ENCODE measurements around the gene CAMK1D. TPM values are rescaled to one million over a fixed set of nuclear protein-coding genes. Genes with fewer than 3 reads are reported as not detected.

CAMK1D gene
- total RNA-seq, 2 experiments from 2014 or later, result 16.7 to 17.8 TPM

DNA sequence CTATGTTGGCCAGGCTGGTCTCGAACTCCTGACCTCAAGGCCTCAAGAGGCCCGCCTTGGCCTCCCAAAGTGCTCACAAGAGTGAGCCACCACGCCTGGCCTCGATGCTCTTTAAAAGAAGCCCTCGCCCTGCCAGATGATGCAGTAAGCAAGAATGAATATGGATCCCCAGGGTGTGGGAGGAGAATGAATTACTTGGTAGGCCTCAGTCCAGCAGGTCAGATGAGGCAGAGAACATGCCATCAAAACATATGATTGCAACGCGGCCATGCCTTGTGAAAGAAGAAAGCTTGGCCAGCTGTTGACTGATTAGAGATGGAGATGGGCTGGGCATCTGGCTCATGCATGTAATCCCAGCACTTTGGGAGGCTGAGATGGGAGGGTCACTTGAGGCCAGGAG is 68.7 kb downstream of the CAMK1D start:
- DNase-seq, result no peak
- Mint-ChIP-seq H3K4me1 (peaks cover 24% of the 10 kb centered on the region), H3K27me3 (no peaks in the 10 kb centered on the region), H3K4me3 (no peak overlapping the region), H3K9me3 (peaks cover 3% of the 10 kb centered on the region), H3K36me3 (ENCODE audit: low read depth) (peaks cover 12% of the 10 kb centered on the region), H3K27ac (no peak overlapping the region)
- POLR2A ChIA-PET, result no interaction called here
- CTCF ChIA-PET, result no interaction called here

DNA sequence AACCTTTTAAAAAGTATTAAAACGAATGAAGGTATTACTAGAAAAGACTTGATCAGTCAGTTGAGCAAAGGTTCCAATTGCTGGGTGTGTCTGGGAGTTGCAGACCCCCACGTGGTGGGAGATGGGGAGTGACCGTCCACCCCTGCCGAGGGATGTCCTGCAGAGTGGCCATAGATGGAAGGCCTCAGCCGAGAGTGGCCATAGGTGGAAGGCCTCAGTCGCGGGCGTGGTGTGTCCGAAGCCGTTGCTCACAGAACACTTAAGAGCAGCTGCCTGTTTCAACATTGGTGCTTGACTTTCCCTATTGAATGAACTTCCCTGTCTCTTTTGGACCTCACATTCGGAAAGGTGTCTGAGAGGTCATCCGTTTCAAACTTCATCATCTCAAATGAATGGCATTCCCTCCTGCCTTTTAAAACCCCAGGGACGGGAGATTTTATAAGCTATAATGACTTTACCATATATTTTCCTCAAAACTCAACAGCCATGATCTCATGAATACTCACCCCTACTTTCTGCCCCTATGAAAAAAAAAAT is 69.4 kb downstream of the CAMK1D start:
- H3K9me3 Mint-ChIP-seq, result no peaks in the 10 kb centered on the region
- CTCF ChIA-PET, result interaction anchor here (0.7 to 1.3 kb wide), 2 partner anchors 16 to 238 kb away, joined by 3 to 4 read pairs; no protein-coding TSS in a partner anchor
- no peak overlapping the region for H3K4me3 Mint-ChIP-seq
- no peaks in the 10 kb centered on the region for H3K27me3 Mint-ChIP-seq
- DNase-seq, result no peak
- peaks cover 19% of the 10 kb centered on the region for H3K4me1 Mint-ChIP-seq
- peaks cover 7% of the 10 kb centered on the region for H3K36me3 Mint-ChIP-seq (ENCODE audit: low read depth)
- POLR2A ChIA-PET, result no interaction called here
- no peak overlapping the region for H3K27ac Mint-ChIP-seq

DNA sequence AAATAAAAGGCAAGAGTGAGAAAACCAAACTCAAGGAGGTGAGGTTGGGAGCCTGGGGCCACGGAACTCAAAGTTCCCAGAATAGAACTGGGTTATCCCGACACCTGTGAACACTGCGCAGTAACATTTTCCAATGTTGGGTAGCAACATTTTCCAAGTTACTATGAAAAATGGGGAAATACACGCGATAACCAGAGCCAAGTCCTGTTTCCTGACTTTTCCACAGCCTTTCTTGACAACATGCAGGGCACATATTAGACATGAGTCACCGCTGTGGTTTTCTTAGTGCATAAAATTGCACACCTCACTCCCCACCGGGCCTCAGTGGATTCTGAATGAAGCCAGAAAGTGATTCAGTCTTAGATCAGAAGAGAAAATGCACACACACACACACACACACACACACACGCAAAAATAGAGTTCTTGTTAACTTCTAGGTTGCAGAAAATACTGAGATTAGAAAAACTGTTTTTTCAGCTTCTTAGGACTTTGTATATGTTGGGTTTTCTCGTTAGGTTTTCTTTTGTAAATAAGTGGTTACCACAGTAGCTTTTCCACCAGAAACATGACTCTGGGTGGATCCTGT is 70.0 kb downstream of the CAMK1D start:
- ChIA-PET CTCF (interaction anchor here (0.7 to 1.3 kb wide), 3 partner anchors 17 to 237 kb away, joined by 3 to 4 read pairs (median 3); no protein-coding TSS in a partner anchor), POLR2A (no interaction called here)
- Mint-ChIP-seq H3K36me3 (ENCODE audit: low read depth) (peaks cover 7% of the 10 kb centered on the region), H3K27me3 (no peaks in the 10 kb centered on the region), H3K9me3 (no peaks in the 10 kb centered on the region), H3K4me1 (peaks cover 19% of the 10 kb centered on the region), H3K4me3 (no peak overlapping the region), H3K27ac (peak overlapping the region; percentile 18)
- peak; percentile 65 for DNase-seq

DNA sequence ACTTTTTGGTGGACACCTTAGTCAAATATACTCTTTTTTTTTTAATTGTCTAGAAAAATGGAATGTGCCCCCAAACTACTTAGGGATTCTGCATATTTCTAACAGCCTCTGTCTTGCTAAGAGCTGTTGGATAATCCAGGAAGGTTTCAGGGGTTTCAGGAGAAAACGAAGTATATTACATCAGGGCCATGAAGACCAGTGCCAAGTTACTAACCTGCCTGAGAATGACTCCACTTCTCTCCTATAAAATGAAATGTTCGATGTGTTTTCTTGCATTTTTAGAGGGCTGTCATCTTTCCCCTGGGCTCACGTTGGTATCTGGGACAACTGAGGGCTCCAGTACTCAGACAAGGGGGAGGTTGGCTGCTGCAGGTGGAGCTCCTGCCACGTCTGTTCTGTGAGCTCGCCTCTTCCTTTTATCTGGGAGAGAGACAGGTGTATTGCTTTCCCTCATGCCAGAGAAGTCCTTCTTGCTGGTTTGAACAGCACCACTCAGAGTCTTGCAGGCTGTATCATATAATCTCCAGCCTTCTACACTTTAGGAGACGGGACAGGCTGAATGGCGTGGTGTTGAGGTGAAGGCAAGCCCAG is 71.3 kb downstream of the CAMK1D start:
- ChIA-PET CTCF (interaction anchor here (0.7 kb wide), 1 partner anchor 531 kb away, joined by 6 read pairs; no protein-coding TSS in a partner anchor), POLR2A (interaction anchor here (0.7 kb wide), 1 partner anchor 72 kb away, joined by 3 read pairs; no protein-coding TSS in a partner anchor)
- Mint-ChIP-seq H3K27me3 (no peaks in the 10 kb centered on the region), H3K36me3 (ENCODE audit: low read depth) (peaks cover 4% of the 10 kb centered on the region), H3K4me3 (no peak overlapping the region), H3K9me3 (no peaks in the 10 kb centered on the region), H3K4me1 (peaks cover 19% of the 10 kb centered on the region), H3K27ac (no peak overlapping the region)
- DNase-seq, result no peak

DNA sequence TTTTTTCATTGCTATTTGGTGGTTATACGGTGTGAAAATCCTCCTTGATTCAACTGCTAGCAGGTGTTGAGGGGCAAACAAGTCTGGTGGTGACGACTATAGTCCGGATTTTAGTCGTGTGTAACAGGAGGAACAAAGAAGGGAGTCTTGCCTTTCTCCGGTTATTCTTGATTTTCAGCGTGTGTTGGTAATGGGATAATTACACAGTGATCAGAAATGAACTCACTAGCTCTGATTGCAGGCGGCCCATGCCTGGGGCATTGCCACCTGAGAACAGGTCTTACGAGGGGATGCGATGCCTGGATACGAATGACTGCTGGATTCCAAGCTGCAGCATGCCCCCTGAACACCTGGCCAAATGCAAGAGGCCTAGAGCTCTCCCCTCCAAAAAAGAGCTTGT is 72.8 kb downstream of the CAMK1D start:
- DNase-seq, result no peak
- ChIA-PET CTCF (no interaction called here), POLR2A (no interaction called here)
- H3K4me3 Mint-ChIP-seq, result no peak overlapping the region
- H3K9me3 Mint-ChIP-seq, result no peaks in the 10 kb centered on the region
- H3K4me1 Mint-ChIP-seq, result peaks cover 17% of the 10 kb centered on the region
- no peak overlapping the region for H3K27ac Mint-ChIP-seq
- H3K36me3 Mint-ChIP-seq (ENCODE audit: low read depth), result peaks cover 4% of the 10 kb centered on the region
- H3K27me3 Mint-ChIP-seq, result no peaks in the 10 kb centered on the region

DNA sequence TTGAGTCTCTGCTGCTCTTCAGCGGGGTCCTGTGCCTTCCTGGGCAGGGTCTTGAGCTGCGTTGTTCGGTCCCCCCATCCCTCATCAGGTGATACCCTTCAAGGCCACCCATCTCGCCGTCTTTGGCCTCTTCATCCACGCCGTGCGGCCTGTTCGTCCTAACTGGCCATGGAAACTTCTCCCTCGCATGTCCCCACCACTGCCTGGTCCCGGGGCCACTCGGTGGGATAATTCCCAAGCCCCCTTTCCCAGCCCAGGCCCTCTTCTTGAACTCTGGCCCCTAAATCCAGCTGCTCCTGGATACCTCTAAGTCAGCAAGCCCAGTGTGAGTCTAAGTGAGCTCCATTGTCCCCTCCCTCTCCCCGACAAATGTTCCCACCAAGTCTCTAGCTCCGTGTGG is 74.5 kb downstream of the CAMK1D start:
- no peak overlapping the region for H3K27ac Mint-ChIP-seq
- no peaks in the 10 kb centered on the region for H3K27me3 Mint-ChIP-seq
- H3K9me3 Mint-ChIP-seq, result no peaks in the 10 kb centered on the region
- ChIA-PET CTCF (no interaction called here), POLR2A (no interaction called here)
- no peak for DNase-seq
- H3K4me1 Mint-ChIP-seq, result peaks cover 12% of the 10 kb centered on the region
- no peak overlapping the region for H3K4me3 Mint-ChIP-seq
- H3K36me3 Mint-ChIP-seq (ENCODE audit: low read depth), result peaks cover 4% of the 10 kb centered on the region

DNA sequence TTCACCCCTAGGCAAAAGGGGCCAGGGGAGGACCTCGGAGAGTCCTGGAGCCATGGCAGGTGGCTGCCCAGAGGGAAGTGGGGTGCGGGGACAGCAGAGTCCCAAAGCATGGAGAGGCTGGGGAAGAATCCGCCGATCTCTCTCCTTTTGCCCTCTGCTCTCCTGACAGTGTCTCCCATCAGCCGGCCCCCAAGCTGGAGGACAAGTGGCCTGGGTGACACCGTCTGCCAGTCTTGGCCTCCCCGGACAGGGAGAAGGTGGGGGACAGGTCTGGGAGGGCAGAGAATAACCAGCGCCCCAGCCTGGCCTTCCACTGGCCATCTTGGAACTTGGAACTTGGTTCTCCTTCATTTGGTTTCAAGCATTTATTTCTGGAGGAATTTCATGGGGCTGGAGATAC is 77.9 kb downstream of the CAMK1D start:
- Mint-ChIP-seq H3K36me3 (ENCODE audit: low read depth) (peaks cover 4% of the 10 kb centered on the region), H3K27ac (no peak overlapping the region), H3K27me3 (no peaks in the 10 kb centered on the region), H3K4me1 (no peaks in the 10 kb centered on the region), H3K4me3 (no peak overlapping the region), H3K9me3 (no peaks in the 10 kb centered on the region)
- ChIA-PET CTCF (no interaction called here), POLR2A (no interaction called here)
- DNase-seq, result no peak

DNA sequence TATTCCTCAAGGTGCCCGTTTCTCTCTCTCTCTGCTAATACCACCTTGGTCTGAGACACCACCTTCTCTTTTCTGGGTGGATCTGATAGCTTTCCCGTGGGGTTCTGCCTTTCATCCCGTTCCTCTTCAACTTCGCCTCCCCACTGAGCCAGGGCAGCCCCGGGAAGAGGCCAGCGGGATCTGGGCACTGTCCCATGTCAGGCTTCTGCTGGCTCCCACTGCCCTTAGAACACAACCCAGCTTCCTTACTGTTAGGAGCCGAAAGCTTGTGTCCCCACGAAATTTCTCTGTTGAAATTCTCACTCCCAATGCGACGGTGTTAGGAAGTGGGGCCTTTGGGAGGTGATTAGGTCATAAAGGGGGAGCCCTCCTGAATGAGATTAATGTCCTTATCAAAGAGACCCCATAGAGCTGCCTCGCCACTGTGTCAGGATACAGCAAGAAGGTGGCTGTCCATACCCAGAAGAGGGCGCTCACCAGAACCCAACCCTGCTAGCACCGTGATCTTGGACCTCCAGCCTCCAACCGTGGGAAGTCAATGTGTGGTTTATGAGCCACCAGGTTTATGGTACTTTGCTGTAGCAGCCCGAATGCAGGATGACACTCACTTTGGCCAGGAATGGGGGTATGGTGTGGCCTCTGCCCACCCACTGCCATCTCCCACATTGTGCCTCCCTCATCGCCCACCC is 79.2 kb downstream of the CAMK1D start:
- H3K4me1 Mint-ChIP-seq, result no peaks in the 10 kb centered on the region
- no peak for DNase-seq
- no peaks in the 10 kb centered on the region for H3K27me3 Mint-ChIP-seq
- H3K36me3 Mint-ChIP-seq (ENCODE audit: low read depth), result peaks cover 4% of the 10 kb centered on the region
- H3K4me3 Mint-ChIP-seq, result no peak overlapping the region
- ChIA-PET POLR2A (no interaction called here), CTCF (no interaction called here)
- no peak overlapping the region for H3K27ac Mint-ChIP-seq
- no peaks in the 10 kb centered on the region for H3K9me3 Mint-ChIP-seq

DNA sequence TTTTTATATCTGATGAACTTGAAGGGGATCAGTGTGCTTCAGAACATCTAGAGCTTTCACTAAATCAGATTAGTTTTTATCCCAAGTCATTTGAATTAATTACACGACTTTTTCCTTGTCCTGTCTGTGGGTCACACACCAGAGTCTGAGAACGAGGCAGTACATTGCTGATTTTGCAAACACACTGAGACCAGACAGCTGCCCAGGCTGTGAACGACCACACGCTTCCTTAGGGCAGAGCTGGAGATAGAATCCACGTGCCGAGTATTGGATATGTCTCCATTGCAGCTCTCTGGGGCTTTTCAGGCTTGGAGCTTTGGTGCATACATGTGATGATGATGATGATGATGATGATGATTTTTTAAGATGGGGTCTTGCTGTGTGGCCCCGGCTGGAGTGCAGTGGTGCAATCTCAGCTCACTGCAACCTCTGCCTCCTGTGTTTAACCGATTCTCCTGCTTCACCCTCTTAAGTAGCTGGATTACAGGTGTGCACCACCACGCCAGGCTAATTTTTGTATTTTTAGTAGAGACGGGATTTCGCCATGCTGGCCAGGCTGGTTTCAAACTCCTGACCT is 81.1 kb downstream of the CAMK1D start:
- ChIA-PET POLR2A (no interaction called here), CTCF (interaction anchor here (0.6 kb wide), 1 partner anchor 156 kb away, joined by 4 read pairs; no protein-coding TSS in a partner anchor)
- H3K4me3 Mint-ChIP-seq, result no peak overlapping the region
- H3K4me1 Mint-ChIP-seq, result no peaks in the 10 kb centered on the region
- H3K9me3 Mint-ChIP-seq, result no peaks in the 10 kb centered on the region
- no peaks in the 10 kb centered on the region for H3K36me3 Mint-ChIP-seq (ENCODE audit: low read depth)
- H3K27ac Mint-ChIP-seq, result no peak overlapping the region
- no peaks in the 10 kb centered on the region for H3K27me3 Mint-ChIP-seq
- no peak for DNase-seq

DNA sequence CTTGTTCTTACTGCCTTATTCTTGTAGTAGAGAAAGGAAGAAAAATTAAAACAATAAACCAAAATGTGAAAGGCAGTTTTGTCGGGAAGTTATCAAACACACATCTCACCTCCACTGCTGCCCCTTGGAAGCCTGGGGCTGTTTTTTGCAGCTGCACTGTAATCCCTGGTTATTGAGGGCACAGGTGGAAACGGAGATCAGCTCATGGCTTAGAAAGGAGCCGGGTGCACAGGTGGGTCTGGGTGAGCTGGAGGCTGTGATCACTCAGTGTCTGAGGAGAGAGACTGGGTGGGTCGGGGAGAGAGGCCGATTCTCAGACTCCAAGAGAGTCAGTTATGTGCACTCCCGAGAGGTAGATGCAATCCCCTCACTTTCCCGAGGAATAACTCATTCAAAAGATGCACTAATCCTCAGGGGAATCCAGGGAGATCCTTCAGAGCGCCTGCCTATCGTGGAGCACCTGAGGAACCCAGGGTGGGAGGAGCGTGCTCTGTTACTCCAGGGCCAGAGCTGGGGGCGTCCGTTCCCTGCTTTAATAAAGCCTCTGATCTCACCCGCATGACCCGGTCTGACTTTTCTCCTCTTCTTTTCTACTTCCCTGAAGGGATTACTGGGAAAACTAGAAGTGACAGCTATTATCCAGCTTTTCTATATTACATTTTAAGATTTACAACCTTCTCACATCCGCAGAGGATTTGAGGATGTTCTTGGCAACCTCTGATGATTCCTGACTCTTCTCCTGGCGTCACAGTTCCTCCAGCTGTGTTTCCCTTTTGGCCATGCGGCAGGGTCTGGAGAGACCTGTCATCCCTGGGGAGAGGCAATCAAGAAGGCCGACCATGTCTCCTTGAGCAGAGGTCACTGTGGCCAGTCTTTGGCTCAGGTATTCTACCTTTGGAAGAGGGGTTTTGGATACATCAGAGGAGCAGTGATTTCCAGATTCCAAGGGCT is 82.1 kb downstream of the CAMK1D start:
- H3K27ac Mint-ChIP-seq, result no peak overlapping the region
- H3K9me3 Mint-ChIP-seq, result no peaks in the 10 kb centered on the region
- no peak overlapping the region for H3K4me3 Mint-ChIP-seq
- no peak for DNase-seq
- H3K27me3 Mint-ChIP-seq, result no peaks in the 10 kb centered on the region
- H3K4me1 Mint-ChIP-seq, result no peaks in the 10 kb centered on the region
- ChIA-PET CTCF (interaction anchor here (0.6 to 0.7 kb wide), 2 partner anchors 40 to 155 kb away, joined by 3 to 4 read pairs; no protein-coding TSS in a partner anchor), POLR2A (no interaction called here)
- no peaks in the 10 kb centered on the region for H3K36me3 Mint-ChIP-seq (ENCODE audit: low read depth)

DNA sequence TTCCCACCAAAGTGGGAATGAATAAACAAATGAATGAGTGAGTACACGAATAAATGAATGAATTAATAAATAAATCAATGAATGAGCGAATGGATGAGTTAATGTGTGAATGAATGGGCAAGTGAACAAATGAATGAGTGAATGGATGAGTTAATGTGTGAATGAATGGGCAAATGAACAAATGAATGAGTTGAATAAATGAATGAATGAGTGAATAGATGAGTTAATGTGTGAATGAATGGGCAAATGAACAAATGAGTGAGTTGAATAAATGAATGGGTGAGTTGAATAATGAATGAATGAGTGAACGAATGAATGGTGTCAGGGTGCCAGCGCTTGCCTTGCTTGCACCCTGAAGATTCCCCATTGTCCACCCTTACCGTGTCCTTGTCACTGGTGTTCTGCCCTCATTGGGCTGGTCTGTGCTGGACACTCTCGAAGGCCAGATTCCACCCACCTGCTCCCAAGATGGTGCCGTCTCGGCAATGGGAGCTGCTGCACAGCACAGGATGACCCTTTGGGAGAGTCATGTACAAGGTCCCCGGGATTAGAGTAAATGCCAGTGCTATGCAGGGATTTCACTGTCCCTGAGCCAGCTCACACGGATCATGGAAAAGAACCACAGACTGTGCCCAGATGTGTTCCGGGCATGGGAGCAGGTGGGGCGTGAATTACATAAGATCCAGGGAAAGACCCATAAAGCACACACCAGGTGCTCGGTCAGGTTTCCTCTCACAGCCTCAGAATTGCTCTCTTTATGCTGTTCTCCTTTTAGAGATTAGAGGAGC is 83.2 kb downstream of the CAMK1D start:
- Mint-ChIP-seq H3K27ac (no peak overlapping the region), H3K36me3 (ENCODE audit: low read depth) (no peaks in the 10 kb centered on the region), H3K27me3 (no peaks in the 10 kb centered on the region), H3K4me3 (no peak overlapping the region), H3K4me1 (no peaks in the 10 kb centered on the region), H3K9me3 (no peaks in the 10 kb centered on the region)
- ChIA-PET CTCF (no interaction called here), POLR2A (no interaction called here)
- no peak for DNase-seq

DNA sequence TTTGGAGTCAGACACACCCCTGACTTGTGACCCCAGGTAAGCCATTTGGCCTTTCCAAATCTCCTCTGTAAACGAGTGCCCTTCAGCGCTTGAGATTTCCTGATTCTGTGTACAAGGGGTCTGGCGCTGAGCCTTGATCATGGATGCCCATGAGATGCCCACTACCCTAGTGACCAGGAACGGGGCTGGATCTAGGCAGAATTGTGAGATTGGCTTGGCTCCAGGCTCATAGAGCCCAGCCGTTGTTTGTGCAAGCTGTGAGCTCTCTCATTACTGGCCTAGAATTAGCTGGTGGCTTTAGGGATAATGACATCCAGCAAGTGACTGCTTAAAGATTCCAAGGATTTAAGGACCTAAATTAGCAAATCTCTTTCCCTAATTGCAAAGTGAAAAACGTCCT is 84.9 kb downstream of the CAMK1D start:
- H3K9me3 Mint-ChIP-seq, result peaks cover 7% of the 10 kb centered on the region
- POLR2A ChIA-PET, result no interaction called here
- CTCF ChIA-PET, result no interaction called here

More for the DNA sequence above, 84.9 kb downstream of the CAMK1D start:
- Mint-ChIP-seq H3K36me3 (ENCODE audit: low read depth) (peaks cover 9% of the 10 kb centered on the region), H3K4me1 (no peaks in the 10 kb centered on the region), H3K27ac (no peak overlapping the region), H3K27me3 (no peaks in the 10 kb centered on the region), H3K4me3 (no peak overlapping the region)
- no peak for DNase-seq

Measured in activated CD4-positive, alpha-beta memory T cell treated with anti-CD3 and anti-CD28 coated beads, Interleukin-2, amount 10 ng/mL, durations not matched to agents 7 days and 5 days (primary cell).